HG02798 (cell line): ENCODE data around the gene PCSK7.
"Not testable (repeated sequence)": the region's sequence is repeated elsewhere in the genome, so short reads cannot be mapped to it uniquely, and the experiment has no call there.

ENCODE experiments used
- ATAC-seq: cut with Tn5 transposase; IDR thresholded peaks from one replicate; pipeline ENCODE4 v1.9.1; 2021; ENCODE audit warnings: mild to moderate bottlenecking; ENCODE audit not compliant: unreplicated experiment, poor library complexity

PCSK7 gene

DNA sequence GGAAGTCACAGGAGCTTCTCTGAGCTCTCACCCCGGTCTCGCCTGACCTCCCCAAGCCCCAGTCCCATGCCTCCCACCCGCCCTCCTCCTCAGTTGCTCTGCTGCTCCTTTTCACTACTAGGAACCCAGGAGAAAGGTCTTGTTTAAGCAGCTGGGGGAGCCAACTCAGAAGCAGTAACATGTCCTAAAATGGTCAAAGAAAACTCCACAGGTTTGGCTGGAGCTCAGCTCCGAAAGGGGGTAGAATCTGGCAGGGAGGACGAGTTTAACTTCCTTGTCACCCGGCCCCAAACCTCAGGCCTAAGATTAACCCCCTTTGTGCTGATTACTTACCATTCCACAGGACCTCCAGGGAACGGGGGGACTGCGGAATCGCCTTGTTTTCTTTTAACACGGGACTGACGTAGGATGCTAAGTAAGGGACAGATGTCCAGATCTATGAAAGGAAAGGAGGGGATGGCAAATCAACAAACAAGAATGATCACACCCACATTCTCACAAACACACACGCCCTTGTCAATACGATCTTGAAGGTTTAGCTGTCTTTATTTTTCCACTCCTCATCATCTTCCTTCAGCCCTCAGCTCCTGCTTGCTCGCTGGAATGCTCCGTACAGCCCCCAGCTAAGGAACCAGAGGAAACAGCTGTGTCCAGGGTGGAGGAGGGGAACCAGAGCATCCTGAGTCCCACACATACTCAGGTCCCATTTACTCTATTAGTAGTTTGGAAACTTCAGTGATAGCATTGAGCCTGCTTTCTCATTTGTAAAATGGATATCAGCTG lies 13.5 kb downstream of the PCSK7 start:
- ATAC-seq, result no peak

DNA sequence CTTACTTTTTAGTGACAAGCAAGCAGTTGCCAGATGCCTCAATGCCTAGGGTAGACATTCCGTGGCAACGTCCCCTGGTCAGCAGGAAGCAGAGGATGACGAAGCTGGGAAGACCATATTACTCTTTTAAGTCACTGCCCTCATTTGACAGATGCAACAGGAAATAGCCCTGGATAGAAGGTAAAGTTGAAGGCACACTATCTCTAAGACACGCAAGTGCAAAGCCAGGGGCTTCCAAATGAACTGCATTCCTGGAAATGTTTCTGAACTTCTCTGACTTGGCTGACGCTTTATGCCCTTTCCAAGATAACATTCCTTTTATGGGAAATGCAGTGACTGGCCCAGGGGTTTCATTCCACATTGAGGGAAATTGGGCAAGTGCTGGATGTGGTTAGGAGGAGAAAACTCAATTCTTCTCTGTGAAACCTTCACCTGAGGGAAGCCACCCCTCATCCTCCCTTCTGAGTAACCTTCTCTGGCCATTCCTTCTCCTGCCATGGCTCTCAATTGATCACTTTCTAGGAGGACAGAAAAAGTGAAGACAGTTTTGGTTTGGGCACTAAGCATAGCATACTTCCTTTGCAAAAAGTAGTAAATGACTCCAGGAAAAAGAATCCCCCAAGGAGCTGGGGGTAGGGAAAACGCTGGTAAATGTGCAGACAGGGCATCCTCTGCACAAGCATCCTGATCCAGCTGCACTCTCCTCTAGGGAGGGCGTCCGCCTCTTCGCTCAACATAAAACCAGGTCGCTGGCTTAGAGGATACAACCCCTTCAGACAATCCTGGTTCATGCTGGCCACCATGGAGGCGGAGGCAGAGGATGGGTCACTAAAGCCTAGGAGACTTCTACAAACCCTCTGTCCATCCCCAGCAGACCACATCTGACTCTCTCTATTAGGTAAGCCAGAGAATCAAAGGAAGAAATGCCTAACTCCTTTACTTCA lies 14.5 kb downstream of the PCSK7 start:
- no peak for ATAC-seq

DNA sequence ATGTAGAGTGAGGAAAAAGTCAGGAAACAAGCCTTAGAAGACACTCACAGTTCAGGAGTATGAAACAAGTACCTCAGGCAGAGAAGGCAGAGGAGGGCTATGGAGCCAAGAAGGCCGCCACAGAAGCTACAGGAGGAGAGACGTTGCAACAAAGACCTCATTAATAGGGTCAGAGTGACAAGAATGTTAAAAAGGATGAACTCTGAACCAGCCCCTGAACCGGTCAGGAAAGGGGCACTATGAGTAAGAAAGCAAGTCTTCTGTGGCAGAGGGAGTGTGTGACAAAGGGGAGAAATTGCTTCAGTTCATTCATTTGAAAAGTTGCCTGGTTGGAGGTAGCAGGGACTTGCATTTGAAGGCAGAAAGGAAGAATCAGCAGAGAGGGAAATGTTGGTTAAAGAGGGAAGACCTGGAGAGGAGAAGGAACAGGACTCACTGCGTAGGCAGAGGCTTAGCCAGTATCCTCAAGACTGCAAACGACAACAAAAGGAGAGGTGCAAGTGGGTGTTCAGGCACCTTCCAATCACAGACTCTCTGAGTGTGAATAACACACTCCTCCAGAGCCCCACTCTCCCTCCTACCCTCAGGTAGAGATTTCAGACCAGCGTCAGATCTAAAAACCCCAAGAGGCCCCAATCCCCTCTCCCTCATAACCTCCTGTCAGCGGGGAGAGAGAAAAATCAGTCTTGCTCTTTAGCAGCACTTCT lies 17.3 kb downstream of the PCSK7 start:
- no peak for ATAC-seq

DNA sequence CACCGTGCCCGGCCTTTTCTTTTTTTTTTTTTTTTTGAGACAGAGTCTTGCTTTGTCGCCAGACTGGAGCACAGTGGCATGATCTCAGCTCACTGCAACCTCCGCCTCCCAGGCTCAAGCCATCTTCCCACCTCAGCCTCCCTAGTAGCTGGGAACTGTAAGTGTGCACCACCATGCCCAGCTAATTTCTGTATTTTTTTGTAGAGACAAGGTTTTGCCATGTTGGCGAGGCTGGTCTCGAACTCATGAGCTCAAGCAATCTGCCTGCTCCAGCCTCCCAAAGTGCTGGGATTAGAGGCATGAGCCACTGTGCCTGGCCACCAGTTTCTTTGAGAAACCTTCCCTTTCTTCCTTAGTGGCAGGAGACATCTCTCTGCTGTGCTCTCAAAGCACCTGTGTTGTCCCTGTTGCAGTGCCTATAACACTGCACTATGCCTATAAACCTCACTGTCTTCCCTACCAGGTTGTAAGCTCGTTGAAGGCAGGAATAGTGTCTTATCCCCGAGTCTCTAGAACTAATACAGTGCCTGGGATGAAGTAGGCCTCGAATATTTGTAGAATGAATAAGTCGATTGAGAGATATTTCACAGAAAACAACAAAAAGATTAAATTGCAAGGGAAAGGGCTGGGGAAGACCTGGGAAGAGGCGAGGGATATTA lies 19.0 kb downstream of the PCSK7 start:
- ATAC-seq, result no peak

DNA sequence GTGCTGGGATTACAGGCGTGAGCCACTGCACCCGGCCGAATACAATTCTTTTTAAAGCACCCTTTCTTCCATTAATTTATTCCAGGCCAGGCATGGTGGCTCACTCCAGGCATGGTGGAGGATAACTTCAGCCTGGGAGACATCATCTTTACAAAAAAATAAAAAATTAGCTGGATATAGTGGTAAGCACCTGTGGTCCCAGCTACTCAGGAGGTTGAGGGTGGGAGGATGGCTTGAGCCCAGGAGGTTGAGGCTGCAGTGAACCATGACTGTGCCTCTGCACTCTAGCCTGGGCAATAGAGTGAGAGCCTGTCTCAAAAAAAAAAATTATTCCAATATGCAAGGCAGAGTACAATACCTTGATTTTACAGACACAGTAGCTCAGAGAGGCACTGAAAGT lies 21.3 kb downstream of the PCSK7 start:
- no peak for ATAC-seq

DNA sequence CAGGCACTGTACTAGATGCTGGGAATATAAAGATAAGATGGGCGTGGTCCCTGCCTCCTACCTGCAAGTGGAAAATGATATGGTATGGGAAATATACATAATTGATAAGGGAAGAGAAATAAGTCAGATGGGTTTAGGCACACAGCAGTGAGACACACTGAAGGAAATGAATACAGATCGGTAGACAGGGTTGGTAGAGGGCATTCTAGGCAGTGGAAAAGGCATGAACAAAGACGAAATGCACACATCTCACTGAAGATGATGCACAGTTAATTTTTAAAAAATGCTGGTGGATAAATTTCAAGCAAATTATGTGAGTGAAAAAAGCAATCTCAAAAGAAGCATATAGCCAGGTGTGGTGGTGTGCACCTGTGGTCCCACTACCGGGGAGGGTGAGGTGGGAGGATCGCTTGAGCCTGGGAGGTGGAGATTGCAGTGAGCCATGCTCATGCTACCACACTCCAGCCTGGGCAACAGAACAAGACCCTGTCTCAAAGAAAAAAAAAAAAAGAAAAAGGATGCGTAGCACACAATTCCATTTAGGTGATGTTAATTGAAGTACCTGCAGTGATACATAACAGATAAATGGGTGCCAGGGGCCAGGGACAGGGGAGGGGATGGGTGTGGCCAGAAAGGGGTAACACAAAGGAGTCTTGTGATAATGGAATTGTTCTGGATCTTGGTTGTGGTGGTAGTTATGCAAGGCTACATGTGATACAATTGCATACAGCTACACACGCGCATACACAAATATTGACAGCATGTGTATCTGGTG lies 22.3 kb downstream of the PCSK7 start:
- not testable (repeated sequence) for ATAC-seq

DNA sequence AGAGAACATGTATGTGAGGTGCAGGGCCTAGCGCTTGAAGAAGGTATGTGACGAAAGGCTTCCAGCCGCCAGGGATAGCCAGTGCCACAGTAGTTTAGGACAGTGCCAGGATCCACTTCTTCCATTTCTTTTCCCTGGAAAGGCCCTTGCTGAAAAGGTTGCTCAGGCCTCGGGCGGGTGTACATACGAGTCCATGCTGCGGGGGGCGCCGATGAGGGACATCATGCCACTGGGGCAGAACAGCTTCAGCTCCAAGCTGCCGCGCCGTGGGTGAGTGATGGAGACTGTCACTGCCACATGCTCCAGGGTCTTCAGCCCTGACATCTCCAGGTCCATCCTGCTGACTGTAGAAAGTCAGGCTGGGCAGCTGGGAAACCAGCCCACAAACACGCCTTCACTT lies 23.2 kb downstream of the PCSK7 start:
- not testable (repeated sequence) for ATAC-seq

DNA sequence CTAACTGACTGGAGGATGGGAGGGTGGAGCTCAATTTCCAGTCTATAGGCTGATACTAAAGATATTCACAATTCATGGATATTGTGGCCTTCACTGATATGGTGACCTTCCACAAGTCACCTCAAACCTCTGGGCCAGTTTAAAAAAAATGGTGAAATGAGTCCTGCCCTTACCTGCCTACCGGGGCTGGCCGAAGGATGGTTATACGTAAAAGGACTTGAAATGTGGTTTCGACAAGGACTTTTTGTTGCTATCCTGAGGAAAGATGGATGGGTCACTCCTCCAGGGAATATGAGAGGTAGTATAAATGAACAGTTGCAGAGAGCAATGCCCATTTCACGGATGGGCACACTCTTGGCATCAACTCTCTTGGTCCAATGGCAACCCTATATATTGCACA lies 24.4 kb downstream of the PCSK7 start:
- not testable (repeated sequence) for ATAC-seq

DNA sequence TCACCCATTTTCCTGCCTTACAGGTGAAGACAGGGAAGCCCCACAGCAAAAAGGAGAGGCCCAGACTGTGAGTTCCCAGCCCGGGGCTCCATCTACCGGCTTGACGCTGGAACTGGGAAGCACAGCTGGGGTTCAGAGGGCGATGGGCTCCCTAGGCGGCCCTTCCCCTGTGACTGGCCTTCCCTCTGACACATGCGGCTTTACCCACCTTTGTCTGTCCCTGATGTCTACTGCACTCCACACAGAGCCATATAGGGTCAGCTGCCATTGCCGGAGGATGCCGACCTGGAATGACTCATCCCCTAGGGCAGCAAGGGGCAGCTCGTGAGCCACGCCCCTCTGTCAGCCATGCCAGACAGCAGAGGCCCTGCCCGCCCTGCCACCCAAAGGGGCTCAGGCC lies 25.0 kb downstream of the PCSK7 start:
- ATAC-seq, result not testable (repeated sequence)

DNA sequence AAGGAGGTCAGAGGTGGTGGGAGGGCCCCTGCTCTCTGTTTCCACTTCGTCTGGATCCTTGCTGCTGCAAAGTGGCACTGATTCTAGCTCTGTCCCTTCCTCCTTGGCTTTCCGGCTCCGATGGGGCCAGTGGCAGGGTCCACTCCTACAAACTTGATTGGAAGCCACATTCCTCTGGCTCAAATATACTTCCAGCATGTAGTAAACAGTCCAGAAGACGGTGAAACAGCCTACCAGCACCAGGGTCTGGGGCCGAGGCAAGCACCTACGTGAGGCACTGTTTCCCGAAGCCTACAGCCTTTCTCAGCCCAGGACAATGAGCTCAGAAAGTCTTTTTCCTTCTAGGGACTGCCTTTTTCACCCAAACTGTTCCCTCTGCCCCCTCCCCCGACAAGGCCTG lies 25.8 kb downstream of the PCSK7 start:
- not testable (repeated sequence) for ATAC-seq

DNA sequence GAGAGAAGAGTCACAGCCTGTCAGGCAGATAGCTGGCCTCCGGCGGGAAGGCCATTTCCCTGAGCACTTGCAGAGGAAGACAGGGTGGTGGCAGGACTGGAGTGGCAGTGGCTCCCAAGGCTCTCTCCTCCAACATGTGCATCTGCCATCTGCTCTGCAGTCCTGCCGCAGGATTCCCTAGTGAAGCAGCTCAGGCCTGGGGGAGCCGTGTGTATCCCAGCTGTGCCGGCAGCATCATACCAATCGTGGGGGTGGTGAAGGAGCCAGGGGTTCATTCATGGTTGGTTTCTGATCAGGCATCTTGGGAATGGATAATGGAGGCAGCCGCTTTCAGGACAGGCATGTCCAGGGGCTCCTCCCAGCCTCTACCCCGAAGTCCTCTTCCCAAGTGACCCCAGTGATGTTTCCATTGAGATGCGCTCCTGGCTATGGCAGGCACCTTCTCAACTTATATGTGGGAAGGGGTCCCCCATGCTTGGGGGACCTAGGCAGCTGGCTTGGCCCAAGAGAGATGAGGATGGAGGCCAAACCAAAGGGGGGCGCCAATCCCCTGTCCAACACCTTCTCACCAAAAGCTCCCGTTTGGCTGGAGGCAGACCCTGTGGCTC lies 26.6 kb downstream of the PCSK7 start:
- no peak for ATAC-seq

DNA sequence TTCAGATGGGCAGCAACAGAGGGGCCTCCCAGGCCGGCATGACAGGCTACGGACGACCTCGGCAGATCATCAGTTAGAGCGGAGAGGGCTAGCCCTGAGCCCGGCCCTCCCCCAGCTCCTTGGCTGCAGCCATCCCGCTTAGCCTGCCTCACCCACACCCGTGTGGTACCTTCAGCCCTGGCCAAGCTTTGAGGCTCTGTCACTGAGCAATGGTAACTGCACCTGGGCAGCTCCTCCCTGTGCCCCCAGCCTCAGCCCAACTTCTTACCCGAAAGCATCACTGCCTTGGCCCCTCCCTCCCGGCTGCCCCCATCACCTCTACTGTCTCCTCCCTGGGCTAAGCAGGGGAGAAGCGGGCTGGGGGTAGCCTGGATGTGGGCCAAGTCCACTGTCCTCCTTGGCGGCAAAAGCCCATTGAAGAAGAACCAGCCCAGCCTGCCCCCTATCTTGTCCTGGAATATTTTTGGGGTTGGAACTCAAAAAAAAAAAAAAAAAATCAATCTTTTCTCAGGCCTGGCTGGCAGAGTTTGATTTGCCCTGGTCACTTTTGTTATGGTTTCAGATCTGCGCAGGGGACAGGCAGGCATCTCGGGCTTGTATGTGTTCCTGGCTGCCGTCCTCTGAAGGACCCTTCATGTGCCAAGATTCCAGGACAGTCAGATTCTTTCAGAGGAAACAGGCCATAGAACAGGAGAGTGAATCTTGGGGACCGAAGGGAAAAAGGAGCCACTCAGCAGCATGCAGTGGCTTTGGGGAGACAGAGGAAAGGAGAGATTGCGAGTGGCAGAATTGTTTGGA lies 27.4 kb downstream of the PCSK7 start:
- no peak for ATAC-seq

DNA sequence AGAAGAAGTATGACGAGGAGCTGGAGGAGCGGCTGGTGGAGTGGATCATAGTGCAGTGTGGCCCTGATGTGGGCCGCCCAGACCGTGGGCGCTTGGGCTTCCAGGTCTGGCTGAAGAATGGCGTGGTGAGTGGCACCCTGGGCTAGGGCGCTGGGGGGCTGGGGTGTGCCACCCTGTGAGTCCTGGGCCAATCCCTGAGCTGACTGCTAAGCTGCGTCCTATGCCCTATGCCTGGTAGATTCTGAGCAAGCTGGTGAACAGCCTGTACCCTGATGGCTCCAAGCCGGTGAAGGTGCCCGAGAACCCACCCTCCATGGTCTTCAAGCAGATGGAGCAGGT lies 28.8 kb downstream of the PCSK7 start:
- no peak for ATAC-seq

DNA sequence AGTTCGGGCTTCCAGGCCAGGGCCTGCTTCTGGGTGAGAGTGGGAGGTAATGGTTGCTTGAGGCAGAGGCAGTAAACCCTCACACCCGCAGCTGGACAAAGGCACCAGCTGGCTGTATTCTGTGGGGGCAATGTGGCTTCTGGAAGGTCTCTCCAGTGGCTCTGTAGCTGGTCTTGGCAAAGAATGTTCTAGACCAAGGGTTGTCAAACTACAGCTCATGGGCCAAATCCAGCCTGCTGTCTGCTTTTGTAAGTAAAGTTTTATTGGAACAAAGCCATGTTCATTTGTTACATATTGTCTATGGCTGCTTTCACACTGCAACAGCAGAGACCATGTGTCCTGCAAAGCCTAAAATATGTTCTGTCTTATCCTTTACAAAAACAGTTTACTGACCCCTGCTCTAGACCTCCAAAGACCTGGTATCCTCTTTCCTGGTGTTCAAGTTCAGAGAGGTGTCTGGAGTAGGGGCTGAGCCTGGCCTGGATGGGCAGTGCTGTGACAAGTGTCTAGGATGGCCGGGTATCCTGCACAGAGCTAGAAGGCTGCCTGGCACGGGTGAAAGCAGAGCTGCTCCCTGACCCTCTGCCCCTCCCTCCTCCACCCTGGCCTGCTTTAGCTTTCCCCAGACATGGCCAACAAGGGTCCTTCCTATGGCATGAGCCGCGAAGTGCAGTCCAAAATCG lies 29.3 kb downstream of the PCSK7 start:
- ATAC-seq, result no peak

DNA sequence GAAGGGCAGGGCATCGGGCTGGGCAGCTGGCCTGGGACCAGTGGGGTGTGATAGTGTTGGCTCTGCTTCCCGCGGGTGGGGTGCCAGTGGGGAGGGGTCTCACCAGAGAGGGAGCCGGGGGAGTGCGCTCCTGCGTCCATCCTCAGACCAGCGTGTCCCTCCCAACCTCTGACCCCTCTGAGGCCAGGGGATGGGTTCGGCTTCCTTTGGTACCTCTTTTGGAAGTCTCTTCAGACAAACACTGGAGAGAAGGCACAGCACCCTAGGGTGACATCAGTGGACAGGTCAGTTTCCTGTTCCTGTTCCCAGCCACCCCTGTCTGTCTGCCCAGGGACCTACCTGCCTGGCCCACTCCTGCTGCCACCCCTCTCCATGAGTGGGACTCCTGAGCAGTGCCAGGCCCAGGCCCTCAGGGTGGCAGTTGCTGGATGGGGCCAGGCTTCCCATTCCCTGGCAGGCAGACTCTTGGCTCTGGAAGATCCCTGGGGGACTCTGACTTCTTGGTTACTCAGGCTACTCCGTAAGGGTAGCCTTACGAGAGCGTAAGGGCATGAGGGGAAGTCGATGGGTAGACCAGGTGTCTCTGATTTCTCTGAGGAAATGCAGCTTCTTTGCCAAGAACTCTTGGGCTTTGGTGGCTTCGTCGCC lies 30.1 kb downstream of the PCSK7 start:
- ATAC-seq, result no peak

DNA sequence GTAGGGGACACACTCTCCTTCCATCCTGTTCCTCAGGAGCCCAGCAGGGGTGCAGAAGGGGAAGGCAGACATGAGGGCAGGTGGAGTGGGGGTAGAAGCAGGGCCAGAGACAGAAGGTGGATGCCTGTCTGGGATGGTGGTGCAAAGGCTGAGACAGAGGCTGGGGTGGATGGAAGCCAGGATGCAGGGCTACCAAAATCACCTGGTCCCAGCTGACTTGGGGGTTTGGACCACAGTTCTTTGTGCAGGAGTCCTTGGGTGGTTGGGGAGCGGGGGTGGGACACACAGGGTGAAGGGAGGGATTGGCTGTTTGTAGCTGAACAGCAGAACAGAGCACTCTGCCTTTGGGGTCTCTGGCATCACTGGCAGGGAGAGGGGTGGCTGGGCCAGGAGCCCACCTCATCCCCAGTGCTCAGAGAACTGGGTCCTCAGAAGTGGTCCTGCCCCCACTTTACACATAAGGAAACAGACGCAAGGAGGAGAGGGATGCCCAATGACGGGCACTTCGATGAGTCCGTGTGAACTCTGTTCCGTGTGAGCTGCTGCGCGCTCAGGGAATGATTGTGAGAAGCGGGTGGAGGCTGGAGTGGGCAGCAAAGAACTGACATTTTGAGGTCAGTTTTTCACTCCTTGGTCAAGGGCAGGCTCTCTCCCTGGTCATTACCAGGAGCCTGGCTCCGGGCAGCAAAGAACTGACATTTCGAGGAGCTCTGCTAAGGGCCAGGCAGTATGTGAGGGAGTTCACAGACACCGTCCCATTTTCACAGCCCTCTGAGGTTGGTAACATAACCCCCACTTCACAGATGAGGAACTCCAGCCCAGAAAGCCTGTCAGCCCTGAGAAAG lies 30.8 kb downstream of the PCSK7 start:
- no peak for ATAC-seq
